Neural progenitor cell (in vitro differentiated cells): ENCODE results near the gene VAMP1. TPM values are rescaled to one million over a fixed set of nuclear protein-coding genes. Genes with fewer than 3 reads are reported as not detected.
"Not testable (repeated sequence)": the region's sequence is repeated elsewhere in the genome, so short reads cannot be mapped to it uniquely, and the experiment has no call there.

Source experiments
- DNase-seq: peaks from one replicate; pipeline ENCODE4 v3.0.0-alpha.2; 2016; ENCODE audit warnings: low spot score
- H2AFZ ChIP-seq: fragments of 200-600 bp; sonication (generic); replicated peaks from 2 replicates; pipeline ENCODE4 v1.6.1; 2016; ENCODE audit warnings: antibody characterized with exemption
- H3F3A ChIP-seq: fragments of 200-600 bp; sonication (generic); 2 replicates; pipeline ENCODE4 v1.6.1; 2016; ENCODE audit warnings: antibody characterized with exemption, low read depth
- H3K27ac ChIP-seq: fragments of 200-600 bp; sonication (generic); 2 replicates; pipeline ENCODE4 v1.5.1; 2016; ENCODE audit warnings: mild to moderate bottlenecking
- H3K27me3 ChIP-seq: fragments of 200-600 bp; sonication (generic); 2 replicates; pipeline ENCODE4 v1.6.1; 2016; ENCODE audit warnings: mild to moderate bottlenecking, moderate library complexity
- H3K36me3 ChIP-seq: fragments of 200-600 bp; sonication (generic); 2 replicates; pipeline ENCODE4 v1.5.1; 2016
- H3K4me1 ChIP-seq: fragments of 200-600 bp; sonication (generic); 2 replicates; pipeline ENCODE4 v1.6.1; 2016; ENCODE audit warnings: mixed run types
- H3K4me2 ChIP-seq: fragments of 200-600 bp; sonication (generic); 2 replicates; pipeline ENCODE4 v1.6.1; 2016
- H3K4me3 ChIP-seq: fragments of 200-600 bp; sonication (generic); 2 replicates; pipeline ENCODE4 v1.5.1; 2016
- H3K79me2 ChIP-seq: fragments of 200-600 bp; sonication (generic); 2 replicates; pipeline ENCODE4 v1.6.1; 2016; ENCODE audit warnings: low read depth
- H3K9ac ChIP-seq: fragments of 200-600 bp; sonication (generic); 2 replicates; pipeline ENCODE4 v1.6.1; 2016
- H3K9me3 ChIP-seq: fragments of 200-600 bp; sonication (generic); 2 replicates; pipeline ENCODE4 v1.5.1; 2016; ENCODE audit warnings: low read depth
- H4K20me1 ChIP-seq: fragments of 200-600 bp; sonication (generic); 2 replicates; pipeline ENCODE4 v1.6.1; 2016; ENCODE audit warnings: low read depth
- H3K27ac Mint-ChIP-seq: 3 replicates; pipeline ENCODE4 v1.8.0; 2021; ENCODE audit warnings: mixed read lengths
- H3K27me3 Mint-ChIP-seq: 2 replicates; pipeline ENCODE4 v1.8.0; 2022; ENCODE audit warnings: low read depth, mild to moderate bottlenecking, inconsistent platforms, moderate library complexity, mixed read lengths; ENCODE audit not compliant: insufficient read depth
- H3K36me3 Mint-ChIP-seq: 3 replicates; pipeline ENCODE4 v1.8.0; 2021; ENCODE audit warnings: mixed read lengths
- H3K4me1 Mint-ChIP-seq: 3 replicates; pipeline ENCODE4 v1.8.0; 2021; ENCODE audit warnings: mixed read lengths
- H3K4me3 Mint-ChIP-seq: 3 replicates; pipeline ENCODE4 v1.8.0; 2021; ENCODE audit warnings: mild to moderate bottlenecking, moderate library complexity, mixed read lengths
- H3K9me3 Mint-ChIP-seq: 3 replicates; pipeline ENCODE4 v1.8.0; 2020; ENCODE audit warnings: mixed read lengths
- EZH2 ChIP-seq: fragments of 200-600 bp; sonication (generic); IDR thresholded peaks from 2 replicates; pipeline ENCODE4 v1.6.1; 2017; ENCODE audit warnings: antibody characterized with exemption, mild to moderate bottlenecking, moderate library complexity
- EZH2phosphoT487 ChIP-seq: fragments of 200-600 bp; sonication (generic); IDR thresholded peaks from 2 replicates; pipeline ENCODE4 v1.6.1; 2017; ENCODE audit warnings: antibody characterized with exemption
- total RNA-seq: library from RNA; depleted of rRNA; stranded (reverse); fragments of >200 nt; gene quantifications from 2 replicates; pipeline ENCODE4 v1.2.3, GENCODE V29; 2015; ENCODE audit warnings: low replicate concordance
- TF ChIP-seq, protein P1 (sequence below): fragments of 200-600 bp; sonication (generic); IDR thresholded peaks from 2 replicates; pipeline ENCODE4 v1.5.1; 2017; ENCODE audit warnings: antibody characterized with exemption, mild to moderate bottlenecking

Gene VAMP1
- total RNA-seq, 1 donor from 2014 or later: 14.3 TPM

DNA sequence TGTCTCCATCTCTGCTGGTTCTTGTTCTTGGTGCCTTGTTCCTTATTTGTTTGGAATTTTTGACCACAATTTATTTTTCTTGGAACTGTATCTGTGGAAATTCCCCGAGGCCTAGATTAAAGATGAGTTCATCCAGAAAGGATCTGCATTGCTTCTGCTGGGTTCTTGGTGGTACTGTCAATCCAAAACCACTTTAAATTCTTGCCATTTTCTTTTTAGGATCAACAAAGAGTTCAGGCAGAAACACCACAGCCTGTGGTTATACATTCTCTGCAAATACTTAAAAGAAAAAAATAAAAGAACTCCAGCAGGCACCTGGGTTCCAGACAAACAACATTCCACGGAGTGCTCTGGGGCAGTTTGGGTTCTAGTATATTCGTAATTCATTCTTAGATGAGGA lies 6.0 kb upstream of the VAMP1 start:
- no peaks in the 10 kb centered on the region for H3K27me3 ChIP-seq
- H3F3A ChIP-seq: peaks cover 7% of the 10 kb centered on the region
- H4K20me1 ChIP-seq: no peaks in the 10 kb centered on the region
- H3K4me1 Mint-ChIP-seq: peaks cover 3% of the 10 kb centered on the region
- no peak overlapping the region for H3K4me3 ChIP-seq
- peaks cover 9% of the 10 kb centered on the region for H3K9me3 Mint-ChIP-seq
- TF ChIP-seq EZH2 (no peak), EZH2phosphoT487 (no peak)
- TF ChIP-seq, protein P1, sequence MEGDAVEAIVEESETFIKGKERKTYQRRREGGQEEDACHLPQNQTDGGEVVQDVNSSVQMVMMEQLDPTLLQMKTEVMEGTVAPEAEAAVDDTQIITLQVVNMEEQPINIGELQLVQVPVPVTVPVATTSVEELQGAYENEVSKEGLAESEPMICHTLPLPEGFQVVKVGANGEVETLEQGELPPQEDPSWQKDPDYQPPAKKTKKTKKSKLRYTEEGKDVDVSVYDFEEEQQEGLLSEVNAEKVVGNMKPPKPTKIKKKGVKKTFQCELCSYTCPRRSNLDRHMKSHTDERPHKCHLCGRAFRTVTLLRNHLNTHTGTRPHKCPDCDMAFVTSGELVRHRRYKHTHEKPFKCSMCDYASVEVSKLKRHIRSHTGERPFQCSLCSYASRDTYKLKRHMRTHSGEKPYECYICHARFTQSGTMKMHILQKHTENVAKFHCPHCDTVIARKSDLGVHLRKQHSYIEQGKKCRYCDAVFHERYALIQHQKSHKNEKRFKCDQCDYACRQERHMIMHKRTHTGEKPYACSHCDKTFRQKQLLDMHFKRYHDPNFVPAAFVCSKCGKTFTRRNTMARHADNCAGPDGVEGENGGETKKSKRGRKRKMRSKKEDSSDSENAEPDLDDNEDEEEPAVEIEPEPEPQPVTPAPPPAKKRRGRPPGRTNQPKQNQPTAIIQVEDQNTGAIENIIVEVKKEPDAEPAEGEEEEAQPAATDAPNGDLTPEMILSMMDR: no peak
- H2AFZ ChIP-seq: no peak overlapping the region
- H3K4me1 ChIP-seq: no peaks in the 10 kb centered on the region
- H3K36me3 Mint-ChIP-seq: no peaks in the 10 kb centered on the region
- H3K9ac ChIP-seq: no peak overlapping the region
- no peak overlapping the region for H3K4me3 Mint-ChIP-seq
- H3K27me3 Mint-ChIP-seq: peaks cover 4% of the 10 kb centered on the region
- no peak overlapping the region for H3K27ac Mint-ChIP-seq
- H3K4me2 ChIP-seq: no peak overlapping the region
- no peaks in the 10 kb centered on the region for H3K36me3 ChIP-seq
- H3K79me2 ChIP-seq: no peaks in the 10 kb centered on the region
- H3K9me3 ChIP-seq: no peaks in the 10 kb centered on the region
- DNase-seq: no peak
- H3K27ac ChIP-seq: no peak overlapping the region

DNA sequence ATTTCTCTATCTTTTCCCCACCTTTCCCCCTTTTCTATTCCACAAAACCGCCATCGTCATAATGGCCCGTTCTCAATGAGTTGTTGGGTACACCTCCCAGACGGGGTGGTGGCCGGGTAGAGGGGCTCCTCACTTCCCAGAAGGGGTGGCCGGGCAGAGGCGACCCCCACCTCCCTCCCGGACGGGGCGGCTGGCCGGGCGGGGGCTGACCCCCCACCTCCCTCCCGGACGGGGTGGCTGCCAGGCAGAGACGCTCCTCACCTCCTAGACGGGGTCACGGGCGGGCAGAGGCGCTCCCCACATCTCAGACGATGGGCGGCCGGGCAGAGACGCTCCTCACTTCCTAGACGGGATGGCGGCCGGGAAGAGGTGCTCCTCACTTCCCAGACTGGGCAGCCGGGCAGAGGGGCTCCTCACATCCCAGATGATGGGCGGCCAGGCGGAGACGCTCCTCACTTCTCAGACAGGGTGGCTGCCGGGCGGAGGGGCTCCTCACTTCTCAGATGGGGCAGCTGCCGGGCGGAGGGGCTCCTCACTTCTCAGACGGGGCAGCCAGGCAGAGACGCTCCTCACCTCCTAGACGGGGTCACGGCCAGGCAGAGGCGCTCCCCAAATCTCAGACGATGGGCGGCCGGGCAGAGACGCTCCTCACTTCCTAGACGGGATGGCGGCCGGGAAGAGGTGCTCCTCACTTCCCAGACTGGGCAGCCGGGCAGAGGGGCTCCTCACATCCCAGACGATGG lies 4.9 kb upstream of the VAMP1 start:
- H3K9me3 ChIP-seq, H3K36me3 Mint-ChIP-seq, H3K4me1 ChIP-seq, H3K4me1 Mint-ChIP-seq, H3K27ac Mint-ChIP-seq, H3K4me3 ChIP-seq, H3K27ac ChIP-seq, H4K20me1 ChIP-seq, H3K36me3 ChIP-seq, H2AFZ ChIP-seq, H3K4me3 Mint-ChIP-seq, H3K9ac ChIP-seq, H3K79me2 ChIP-seq, DNase-seq, H3K27me3 ChIP-seq, H3K4me2 ChIP-seq, H3K9me3 Mint-ChIP-seq, H3K27me3 Mint-ChIP-seq: not testable (repeated sequence)
- H3F3A ChIP-seq: peaks cover 16% of the 10 kb centered on the region

DNA sequence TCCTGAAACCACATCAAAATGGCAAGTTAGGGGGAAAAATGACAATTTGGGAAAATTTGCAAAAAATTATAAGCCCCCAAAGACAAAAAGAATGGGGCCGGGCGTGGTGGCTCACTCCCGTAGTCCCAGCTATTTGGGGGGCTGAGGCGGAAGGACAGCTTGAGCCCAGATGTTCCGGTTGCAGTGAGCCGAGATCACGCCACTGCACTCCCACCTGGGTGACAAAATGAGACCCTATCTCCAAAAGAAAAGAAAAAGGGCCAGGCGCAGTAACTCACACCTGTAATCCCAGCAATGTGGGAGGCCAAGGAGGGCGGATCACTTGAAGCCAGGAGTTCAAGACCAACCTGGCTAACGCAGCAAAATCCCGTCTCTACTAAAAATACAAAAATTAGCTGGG lies 2.0 kb upstream of the VAMP1 start:
- Histone ChIP-seq H3K27ac (no peak overlapping the region), H3K4me3 (no peak overlapping the region), H3K4me1 (peaks cover 12% of the 10 kb centered on the region), H3K79me2 (peaks cover 18% of the 10 kb centered on the region), H3K4me2 (no peak overlapping the region), H3K27me3 (no peaks in the 10 kb centered on the region), H3F3A (peaks cover 16% of the 10 kb centered on the region), H4K20me1 (no peaks in the 10 kb centered on the region), H3K9ac (no peak overlapping the region), H2AFZ (no peak overlapping the region), H3K36me3 (no peaks in the 10 kb centered on the region), H3K9me3 (no peaks in the 10 kb centered on the region)
- Mint-ChIP-seq H3K27me3 (peaks cover 7% of the 10 kb centered on the region), H3K9me3 (peaks cover 9% of the 10 kb centered on the region), H3K4me1 (peaks cover 23% of the 10 kb centered on the region), H3K36me3 (no peaks in the 10 kb centered on the region), H3K27ac (no peak overlapping the region), H3K4me3 (no peak overlapping the region)
- no peak for DNase-seq
- TF ChIP-seq, protein P1: no peak
- TF ChIP-seq EZH2 (no peak), EZH2phosphoT487 (no peak)

DNA sequence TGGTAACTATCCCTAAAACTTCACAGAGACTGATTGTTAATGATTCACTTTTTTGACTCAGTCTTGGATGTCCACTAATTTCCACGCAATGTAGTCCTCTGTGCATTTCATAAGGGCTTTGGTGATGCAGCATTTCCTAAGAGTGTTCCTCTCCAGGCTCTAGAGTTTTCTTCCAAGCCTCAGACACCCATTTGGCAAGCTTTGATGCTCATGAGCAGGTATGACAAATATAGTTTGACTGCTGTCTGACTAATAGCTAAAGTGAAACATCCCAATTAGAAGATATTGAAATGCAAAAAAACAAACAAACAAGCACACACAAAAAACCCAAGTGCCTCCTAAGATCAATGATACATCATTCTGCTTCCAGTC lies 1.5 kb upstream of the VAMP1 start:
- H3K79me2 ChIP-seq: peaks cover 18% of the 10 kb centered on the region
- H3K27ac Mint-ChIP-seq: no peak overlapping the region
- peaks cover 23% of the 10 kb centered on the region for H3K4me1 Mint-ChIP-seq
- no peaks in the 10 kb centered on the region for H3K36me3 ChIP-seq
- no peak overlapping the region for H3K4me3 ChIP-seq
- TF ChIP-seq, protein P1: no peak
- TF ChIP-seq EZH2phosphoT487 (no peak), EZH2 (no peak)
- H3K36me3 Mint-ChIP-seq: no peaks in the 10 kb centered on the region
- H3K4me2 ChIP-seq: no peak overlapping the region
- no peaks in the 10 kb centered on the region for H4K20me1 ChIP-seq
- H3K4me3 Mint-ChIP-seq: peak overlapping the region; percentile 0
- H3K9me3 ChIP-seq: no peaks in the 10 kb centered on the region
- H3K9me3 Mint-ChIP-seq: peaks cover 7% of the 10 kb centered on the region
- H2AFZ ChIP-seq: no peak overlapping the region
- H3K4me1 ChIP-seq: peaks cover 12% of the 10 kb centered on the region
- H3K27me3 Mint-ChIP-seq: peaks cover 7% of the 10 kb centered on the region
- no peaks in the 10 kb centered on the region for H3K27me3 ChIP-seq
- H3K9ac ChIP-seq: no peak overlapping the region
- no peak overlapping the region for H3K27ac ChIP-seq
- H3F3A ChIP-seq: peaks cover 16% of the 10 kb centered on the region
- no peak for DNase-seq
